ENCODE measurements around the gene EYA2. TPM values are rescaled to one million over a fixed set of nuclear protein-coding genes. Genes with fewer than 3 reads are reported as not detected.

EYA2 gene
- total and polyA plus RNA-seq, 2 of the 4 experiments (the other 2 are of a cell fraction) = 2.3 to 5.4 TPM

GRCh38 chr20:47156301-47157137, 261.9 kb downstream of the EYA2 start:
- dilution Hi-C loops (cut with HindIII; ENCODE audit: low sequenced_read_pairs, unreplicated experiment) = no loop called here
- H4K8ac ChIP-seq (ENCODE audit: low read depth in 2 of 2, low read length in 2 of 2) = no peak overlapping the region
- H3K14ac ChIP-seq (replicated peaks; ENCODE audit: low read depth, low read length) = no peak overlapping the region
- no peaks in the 10 kb centered on the region for H3K27me3 ChIP-seq (ENCODE audit: control insufficient read depth, insufficient read depth, low read length)
- H3K56ac ChIP-seq (ENCODE audit: extremely low read depth, insufficient read depth, low read length) = no peak overlapping the region
- no peak overlapping the region for H2AK9ac ChIP-seq (replicated peaks; ENCODE audit: low read depth, low read length, poor library complexity)
- H2AK5ac ChIP-seq (ENCODE audit: low read depth, low read length) = no peak overlapping the region
- DNase-seq (no peak), ATAC-seq (ENCODE audit: low read depth) (no peak)
- no peak overlapping the region for H2BK5ac ChIP-seq (ENCODE audit: low read depth, low read length, poor library complexity, severe bottlenecking)
- BruUV-seq (replicated peaks) = no TSS peak
- H3K23ac ChIP-seq (ENCODE audit: low read depth, low read length) = no peak overlapping the region
- H3K27ac ChIP-seq (ENCODE audit: insufficient read depth, low read length) = no peak overlapping the region
- CTCF ChIA-PET = no interaction called here
- 44% methylated on average over 3 of the region's 10 CpGs; no CpG with 5 or more reads in 1 of the 2 experiments for WGBS, 2 experiments (ENCODE audit: extremely low coverage in 2 of 2, insufficient read length in 1 of 2)
- in situ Hi-C loops (cut with MboI; ENCODE audit: low sequenced_read_pairs) = no loop called here
- no peak overlapping the region for H4K91ac ChIP-seq (ENCODE audit: insufficient read depth, low read depth, low read length)
- H2BK20ac ChIP-seq (ENCODE audit: low read depth, low read length) = no peak overlapping the region
- no peak overlapping the region for H3K9ac ChIP-seq (ENCODE audit: low read depth, low read length)
- no peaks in the 10 kb centered on the region for H3K36me3 ChIP-seq (ENCODE audit: control insufficient read depth, insufficient read depth, low read length)
- H3K4ac ChIP-seq (ENCODE audit: low read depth, low read length) = no peak overlapping the region
- H4K5ac ChIP-seq (ENCODE audit: low read depth, low read length) = no peak overlapping the region
- H2BK15ac ChIP-seq (ENCODE audit: low read depth, low read length) = no peak overlapping the region
- H3K4me2 ChIP-seq (ENCODE audit: low read depth, low read length) = no peak overlapping the region
- H4K20me1 ChIP-seq (ENCODE audit: insufficient read depth, low read length) = no peaks in the 10 kb centered on the region
- intact Hi-C loops (cut with micrococcal nuclease) = no loop called here
- no peak overlapping the region for H2AFZ ChIP-seq (replicated peaks; ENCODE audit: low read length, poor library complexity)
- H2BK120ac ChIP-seq (ENCODE audit: low read depth, low read length) = no peak overlapping the region
- no peaks in the 10 kb centered on the region; the same call in 1 of the 2 replicates for H3K4me1 ChIP-seq (ENCODE audit: control insufficient read depth, insufficient read depth, low read length)
- TF ChIP-seq RCOR1 (IDR thresholded peaks at IDR 0.05; ENCODE audit: insufficient replicate concordance, low read length) = no peak
- no peak overlapping the region for H3K18ac ChIP-seq (ENCODE audit: low read depth, low read length)
- H3K9me1 ChIP-seq (ENCODE audit: insufficient read depth, low read length) = no peaks in the 10 kb centered on the region
- no peaks in the 10 kb centered on the region for H3K79me1 ChIP-seq (ENCODE audit: low read depth in 1 of 2, low read length in 2 of 2)
- no peak overlapping the region for H3K4me3 ChIP-seq (ENCODE audit: insufficient read depth, low read depth, low read length)
- POLR2A ChIA-PET (ENCODE audit: unreplicated experiment) = no interaction called here
- no peaks in the 10 kb centered on the region for H3K9me3 ChIP-seq (ENCODE audit: control insufficient read depth, insufficient read depth, low read length)

Measured in IMR-90 (cell line).